Measurements from ENCODE around the gene CYYR1.

The CYYR1 gene

GRCh38 chr21:26572702-26573381 lies at the start of gene CYYR1:
Gene CYYR1, minus strand, starts transcription at chr21:26573286. Its CDS starts 346 bp downstream, at chr21:26572940.
- no peak for DNase-seq

DNA sequence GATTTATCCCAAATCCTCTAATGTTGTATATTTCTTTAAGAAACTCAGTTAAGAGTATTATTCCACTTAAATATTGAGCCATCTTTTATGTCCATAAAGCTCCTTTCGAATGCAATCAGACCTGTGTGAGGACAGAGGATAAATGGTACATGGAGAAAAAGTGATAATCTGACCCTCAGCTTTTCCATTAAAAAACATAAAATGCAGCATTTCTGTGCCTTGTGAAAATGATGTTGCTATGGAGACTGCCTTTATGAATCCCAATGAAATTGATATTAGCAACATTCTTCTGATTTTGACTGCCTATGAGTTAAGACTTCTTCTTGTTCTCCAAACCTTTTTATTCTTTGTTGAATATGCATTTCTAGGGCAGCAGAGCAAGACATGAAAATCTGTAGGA lies 44.1 kb upstream of the CYYR1 start:
- no peak for DNase-seq

- DNase-seq: no peak
These were observed 41.2 kb upstream of the CYYR1 start for GRCh38 chr21:26614251-26614650.

DNA sequence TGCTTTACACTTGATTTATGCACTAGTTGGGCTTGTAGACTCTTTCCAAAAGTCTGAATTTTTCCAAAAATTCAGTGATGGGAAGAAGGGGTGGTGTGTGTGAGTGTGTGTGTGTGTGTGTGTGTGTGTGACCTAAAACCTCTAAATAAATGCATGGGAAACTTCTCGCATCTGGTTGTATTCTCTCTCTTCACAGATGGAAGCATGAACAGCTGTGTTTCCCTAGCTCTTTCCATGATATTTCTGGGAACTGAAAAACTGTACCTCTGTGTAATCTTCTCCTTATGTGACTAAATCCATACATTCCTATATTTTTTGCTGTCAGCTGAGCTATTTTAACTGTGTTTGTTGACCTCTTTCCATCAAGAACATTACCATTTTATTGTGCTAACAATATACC lies 26.2 kb upstream of the CYYR1 start:
- DNase-seq: no peak

GRCh38 chr21:26597981-26598380 lies 24.9 kb upstream of the CYYR1 start:
- no peak for DNase-seq

GRCh38 chr21:26597031-26597430 lies 23.9 kb upstream of the CYYR1 start:
- no peak for DNase-seq

DNA sequence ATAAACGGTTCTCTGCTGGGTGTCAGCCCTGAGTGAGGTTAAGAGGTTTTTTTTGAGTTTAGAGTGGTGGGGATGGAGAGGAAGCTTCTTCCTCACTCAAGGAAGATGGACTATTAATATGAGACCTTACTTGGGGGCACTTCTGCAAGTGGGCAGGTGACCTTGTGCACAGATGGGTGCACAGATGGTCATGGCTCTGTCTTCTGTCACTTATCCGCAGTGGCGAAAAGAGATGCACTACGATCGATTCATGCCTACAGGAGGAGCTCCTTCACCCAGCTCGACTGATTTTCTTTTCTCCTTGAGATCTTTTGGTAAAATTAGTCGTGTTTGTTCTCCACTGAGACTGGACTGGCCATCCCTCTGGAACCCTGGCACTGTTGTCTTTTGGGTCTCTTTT lies 22.9 kb upstream of the CYYR1 start:
- DNase-seq: no peak

DNA sequence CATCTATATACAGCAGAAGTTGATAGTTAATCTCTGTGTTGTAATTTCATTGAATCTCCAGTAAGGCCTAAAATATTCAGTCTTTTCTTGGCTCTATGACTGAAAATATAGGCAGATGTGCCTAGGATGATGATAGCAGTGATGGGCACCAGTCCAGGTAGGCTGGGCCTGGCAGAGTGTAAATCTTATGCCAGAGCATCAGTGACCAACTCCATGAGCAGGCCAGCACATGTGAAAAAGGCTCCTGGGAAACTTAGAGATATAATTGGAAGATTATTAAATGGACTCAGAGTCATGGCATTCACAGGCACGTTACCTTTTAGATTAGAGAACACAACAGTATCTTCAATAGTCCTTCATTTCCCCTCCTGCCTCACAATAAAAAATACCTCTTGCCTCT lies 20.7 kb upstream of the CYYR1 start:
- no peak for DNase-seq

- no peak for DNase-seq
These were observed 18.5 kb upstream of the CYYR1 start for GRCh38 chr21:26591543-26591942.

DNA sequence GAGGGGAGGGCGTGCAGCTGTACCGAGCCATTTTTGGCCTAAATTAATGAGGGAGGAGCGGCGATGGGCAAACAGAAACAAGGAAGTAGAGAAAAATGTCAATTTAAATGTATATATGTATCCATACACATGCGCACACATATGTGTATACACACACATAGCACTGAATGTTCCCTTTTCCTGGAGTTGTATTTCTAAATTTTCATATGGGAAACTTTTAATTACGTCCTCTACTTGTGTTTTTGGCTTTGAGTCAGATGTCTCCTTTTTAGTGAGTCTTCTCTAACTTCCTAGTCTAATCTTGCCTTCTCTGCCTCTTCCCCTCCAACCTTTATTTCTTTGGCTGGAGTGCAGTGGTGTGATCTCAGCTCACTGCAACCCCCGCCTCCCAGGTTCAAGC lies 15.4 kb upstream of the CYYR1 start:
- no peak for DNase-seq

DNA sequence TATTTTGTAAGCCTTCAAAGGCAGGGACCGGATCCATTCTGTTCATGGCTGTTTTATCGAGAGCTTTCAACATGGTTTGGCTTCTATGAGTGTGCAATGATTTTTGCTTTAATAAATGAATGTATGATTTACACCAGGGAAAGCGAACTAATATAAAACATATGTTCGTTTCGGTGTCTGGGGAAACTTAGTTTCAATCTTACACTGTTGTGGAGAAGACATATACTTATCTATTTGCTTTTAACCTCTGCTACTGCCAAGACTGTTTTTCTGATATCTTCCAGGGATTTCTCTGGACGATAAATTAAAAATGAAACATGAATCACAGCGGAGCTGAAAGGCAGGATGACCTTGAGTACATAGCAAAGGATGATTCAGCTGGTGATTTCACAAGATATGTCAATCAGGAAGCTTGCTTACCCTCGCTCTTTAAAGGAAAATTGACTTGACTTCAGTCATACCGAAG lies 14.7 kb upstream of the CYYR1 start:
- DNase-seq: no peak

- no peak for DNase-seq
These were observed 10.7 kb upstream of the CYYR1 start for GRCh38 chr21:26583769-26584168.

- DNase-seq: no peak
These were observed 8.7 kb upstream of the CYYR1 start for GRCh38 chr21:26581818-26582217.

DNA sequence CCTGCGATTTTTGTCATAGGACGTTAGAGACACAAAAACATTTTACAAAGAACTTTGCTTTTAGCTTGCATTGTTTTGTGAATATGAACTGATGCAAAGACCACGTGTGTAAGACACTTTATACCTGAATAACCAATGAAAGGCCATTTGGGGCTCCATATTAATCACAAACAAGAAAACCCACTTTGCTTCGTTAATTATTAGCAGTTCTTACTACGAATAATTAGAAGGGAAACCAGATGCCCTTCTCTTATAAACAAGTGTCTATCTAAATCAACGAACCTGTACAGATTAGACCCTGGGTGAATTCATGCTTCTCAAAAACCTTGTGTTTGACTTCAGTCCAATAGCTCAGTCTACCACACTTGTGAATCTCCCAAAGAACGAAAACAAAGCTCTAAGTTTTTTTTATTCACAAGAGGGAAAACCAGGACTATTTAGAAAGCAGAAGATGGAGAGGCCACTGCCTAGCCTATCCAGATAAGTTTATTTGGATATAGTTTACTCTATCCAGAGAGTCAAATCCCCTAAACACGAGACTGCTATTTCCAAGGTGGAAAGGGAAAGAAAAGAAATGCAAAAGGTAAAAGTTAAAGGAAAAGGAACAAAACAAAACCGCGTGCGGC lies 897 bp downstream of the CYYR1 start:
- no peak for DNase-seq

GRCh38 chr21:26570203-26570602 lies 2.9 kb downstream of the CYYR1 start:
- no peak for DNase-seq

DNA sequence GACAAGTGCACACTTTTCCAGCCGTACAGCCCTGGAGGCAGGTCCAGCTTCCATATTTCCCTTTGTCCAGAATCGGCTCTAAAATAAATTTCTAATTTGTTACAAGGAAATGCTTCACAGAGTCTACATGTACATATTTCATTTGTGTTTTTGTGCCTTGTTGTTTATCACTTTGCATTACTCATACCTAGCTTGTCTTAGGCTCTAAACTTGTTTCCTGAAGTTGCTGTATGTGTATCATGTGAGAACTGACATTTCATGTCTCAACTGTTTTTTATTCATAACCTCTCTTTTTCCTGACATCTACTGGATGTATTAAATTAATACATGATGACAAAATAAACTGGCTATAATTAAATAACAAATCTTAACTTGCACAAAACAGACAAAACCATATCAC lies 7.5 kb downstream of the CYYR1 start:
- no peak for DNase-seq

DNA sequence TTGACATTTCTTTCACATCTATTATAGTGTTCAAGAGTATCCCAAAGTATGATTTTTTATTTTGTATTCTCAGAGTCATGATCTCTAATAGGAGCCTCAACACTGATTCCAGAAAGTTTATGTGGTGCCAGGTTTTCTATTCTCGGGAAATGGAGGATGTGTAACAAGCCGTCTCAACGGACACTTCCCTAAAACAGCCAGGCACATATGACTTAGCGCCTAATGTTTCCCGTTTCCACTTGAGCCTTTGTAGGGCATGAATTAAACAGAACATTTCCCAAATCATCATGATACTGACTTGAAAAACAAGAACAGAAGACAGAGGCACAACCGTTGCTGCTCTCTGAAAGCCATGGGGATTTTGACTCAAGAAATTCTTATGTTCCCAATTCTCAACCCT lies 8.0 kb downstream of the CYYR1 start:
- no peak for DNase-seq

GRCh38 chr21:26563856-26564503 lies 9.1 kb downstream of the CYYR1 start:
- DNase-seq: no peak

- no peak for DNase-seq
These were observed 12.5 kb downstream of the CYYR1 start for GRCh38 chr21:26560612-26561011.

- no peak for DNase-seq
These were observed 14.0 kb downstream of the CYYR1 start for GRCh38 chr21:26559099-26559498.

DNA sequence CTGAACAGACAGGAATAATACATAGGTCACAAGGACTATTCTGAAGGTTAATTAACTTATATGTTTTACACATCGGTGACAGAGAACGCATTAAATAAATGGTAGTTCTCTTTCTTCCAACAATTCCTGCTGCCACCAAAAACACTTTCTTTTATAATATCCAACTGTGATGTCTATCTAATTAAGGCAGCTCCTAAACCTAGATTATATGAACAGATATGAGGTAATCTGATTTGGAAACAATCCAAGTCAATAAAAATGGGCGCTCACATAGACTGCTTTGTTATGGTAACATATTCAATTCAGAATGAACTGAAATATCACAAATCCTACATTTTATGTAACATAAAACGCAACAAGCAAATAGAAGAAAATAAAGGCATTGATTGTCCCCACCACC lies 16.0 kb downstream of the CYYR1 start:
- DNase-seq: no peak

- no peak for DNase-seq
These were observed 17.4 kb downstream of the CYYR1 start for GRCh38 chr21:26555540-26556146.

DNA sequence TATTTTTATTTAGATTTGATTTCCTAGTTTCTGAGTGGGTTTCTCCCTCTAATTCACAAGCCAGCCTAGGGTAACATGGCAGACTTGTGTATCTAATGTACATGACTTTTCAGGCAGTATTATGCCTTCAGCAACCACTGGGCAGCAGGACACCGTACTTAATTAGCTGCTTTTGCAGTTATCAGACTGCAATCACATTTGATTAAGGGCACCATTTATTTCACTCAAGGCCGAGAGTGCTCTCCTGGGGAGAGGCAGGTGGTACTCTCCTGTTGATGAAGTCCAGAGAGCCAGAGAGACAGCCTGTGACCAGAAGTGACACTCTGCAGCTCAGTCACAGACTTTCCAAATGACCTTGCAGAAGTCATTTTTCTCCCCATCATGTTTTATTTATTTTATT lies 18.7 kb downstream of the CYYR1 start:
- no peak for DNase-seq

GRCh38 chr21:26553898-26554297 lies 19.2 kb downstream of the CYYR1 start:
- no peak for DNase-seq
